Activated CD4-positive, alpha-beta T cell treated with anti-CD3 and anti-CD28 coated beads, Interleukin-2, amount 50 U/mL, for 1 hour (primary cell): ENCODE data around the gene DLG4.

ENCODE experiments used
- DNase-seq: peaks from one replicate; pipeline ENCODE4 v3.0.0-alpha.2; 2020

The DLG4 gene

GRCh38 chr17:7226721-7227710 is 7.4 kb upstream of the DLG4 start:
- DNase-seq: no peak

GRCh38 chr17:7225711-7226331 is 6.2 kb upstream of the DLG4 start:
- DNase-seq: no peak

DNA sequence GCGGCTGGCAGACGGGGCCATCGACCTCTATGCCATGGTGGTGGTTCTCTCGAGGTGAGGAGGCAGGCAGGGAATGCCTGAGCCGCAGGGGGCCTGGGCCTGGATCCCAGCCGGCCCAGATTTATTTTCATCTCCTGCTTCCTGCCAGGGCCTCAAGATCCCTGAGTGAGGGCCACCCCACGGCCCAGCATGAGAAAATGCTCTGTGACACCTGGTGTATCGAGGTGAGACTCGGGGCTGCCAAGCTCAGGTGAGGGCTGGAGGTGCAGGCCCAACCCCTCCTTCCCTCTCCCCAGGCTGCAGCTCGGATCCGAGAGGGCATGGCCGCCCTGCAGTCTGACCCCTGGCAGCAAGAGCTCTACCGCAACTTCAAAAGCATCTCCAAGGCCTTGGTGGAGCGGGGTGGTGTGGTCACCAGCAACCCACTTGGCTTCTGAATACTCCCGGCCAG is 5.0 kb upstream of the DLG4 start:
- DNase-seq: no peak

GRCh38 chr17:7224110-7224509 is 4.5 kb upstream of the DLG4 start:
- no peak for DNase-seq

DNA sequence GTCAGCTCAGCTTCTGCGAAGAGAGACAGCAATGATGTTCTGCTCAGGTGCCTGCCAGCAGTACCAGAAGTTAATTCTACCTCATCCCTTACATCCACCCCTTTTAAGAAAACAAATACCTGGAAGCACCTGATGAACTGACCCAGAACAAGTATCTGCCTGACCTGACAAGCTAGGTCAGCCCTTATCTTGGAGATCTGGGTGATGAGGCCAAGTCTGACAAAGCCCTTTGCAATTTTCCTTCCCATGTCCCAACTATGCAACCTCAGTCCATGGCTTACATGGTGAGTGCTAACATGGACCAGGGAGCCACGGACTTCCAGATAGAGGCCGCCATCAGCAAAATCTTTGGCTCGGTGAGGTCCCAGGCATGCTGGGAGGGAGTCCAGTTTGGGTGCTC is 3.7 kb upstream of the DLG4 start:
- no peak for DNase-seq

DNA sequence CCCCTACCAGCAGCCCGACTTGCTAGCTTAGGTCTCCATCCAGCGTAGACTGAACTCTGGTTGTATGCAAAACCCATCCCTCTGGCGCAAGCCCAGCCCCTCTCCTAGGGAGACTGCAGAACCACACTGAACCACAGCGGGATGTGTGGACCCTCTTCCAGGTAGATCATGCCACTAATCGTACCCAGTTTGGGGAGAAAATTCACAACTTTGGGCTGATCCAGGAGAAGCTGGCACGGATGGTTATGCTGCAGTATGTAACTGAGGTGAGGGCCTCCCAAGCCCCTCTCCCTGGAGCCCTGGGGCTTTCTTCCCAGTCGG is 3.3 kb upstream of the DLG4 start:
- no peak for DNase-seq

DNA sequence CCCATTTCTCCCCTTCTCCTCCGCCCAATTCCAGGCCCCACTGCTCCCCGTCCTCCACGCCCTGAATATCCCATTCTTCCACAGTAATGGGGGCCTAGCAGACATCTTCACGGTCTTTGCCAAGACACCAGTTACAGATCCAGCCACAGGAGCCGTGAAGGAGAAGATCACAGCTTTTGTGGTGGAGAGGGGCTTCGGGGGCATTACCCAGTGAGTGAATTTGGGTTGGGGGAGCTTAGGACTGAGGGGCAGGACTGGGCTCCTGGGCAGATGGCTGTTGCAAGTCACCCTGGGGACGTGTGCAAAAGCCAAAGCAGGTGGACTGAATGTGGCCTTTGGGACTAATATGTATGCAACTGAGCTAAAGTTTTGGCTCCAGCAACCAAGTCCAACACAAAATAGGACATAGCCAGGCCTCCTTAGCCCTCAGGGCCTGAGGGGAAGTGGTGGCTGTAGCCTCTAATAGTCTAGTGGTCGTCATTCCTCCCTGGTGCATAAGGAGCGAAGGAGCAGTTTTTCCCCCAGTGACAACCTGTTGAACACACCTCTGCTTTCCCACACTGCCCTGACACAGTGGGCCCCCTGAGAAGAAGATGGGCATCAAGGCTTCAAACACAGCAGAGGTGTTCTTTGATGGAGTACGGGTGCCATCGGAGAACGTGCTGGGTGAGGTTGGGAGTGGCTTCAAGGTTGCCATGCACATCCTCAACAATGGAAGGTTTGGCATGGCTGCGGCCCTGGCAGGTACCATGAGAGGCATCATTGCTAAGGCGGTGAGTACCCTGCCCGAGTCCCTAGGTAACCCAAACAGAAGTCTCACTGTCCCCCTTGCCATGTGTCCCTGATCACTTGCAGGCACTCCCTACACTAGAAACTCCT is 2.7 kb upstream of the DLG4 start:
- DNase-seq: no peak

GRCh38 chr17:7221278-7222092 is 1.8 kb upstream of the DLG4 start:
- DNase-seq: no peak

DNA sequence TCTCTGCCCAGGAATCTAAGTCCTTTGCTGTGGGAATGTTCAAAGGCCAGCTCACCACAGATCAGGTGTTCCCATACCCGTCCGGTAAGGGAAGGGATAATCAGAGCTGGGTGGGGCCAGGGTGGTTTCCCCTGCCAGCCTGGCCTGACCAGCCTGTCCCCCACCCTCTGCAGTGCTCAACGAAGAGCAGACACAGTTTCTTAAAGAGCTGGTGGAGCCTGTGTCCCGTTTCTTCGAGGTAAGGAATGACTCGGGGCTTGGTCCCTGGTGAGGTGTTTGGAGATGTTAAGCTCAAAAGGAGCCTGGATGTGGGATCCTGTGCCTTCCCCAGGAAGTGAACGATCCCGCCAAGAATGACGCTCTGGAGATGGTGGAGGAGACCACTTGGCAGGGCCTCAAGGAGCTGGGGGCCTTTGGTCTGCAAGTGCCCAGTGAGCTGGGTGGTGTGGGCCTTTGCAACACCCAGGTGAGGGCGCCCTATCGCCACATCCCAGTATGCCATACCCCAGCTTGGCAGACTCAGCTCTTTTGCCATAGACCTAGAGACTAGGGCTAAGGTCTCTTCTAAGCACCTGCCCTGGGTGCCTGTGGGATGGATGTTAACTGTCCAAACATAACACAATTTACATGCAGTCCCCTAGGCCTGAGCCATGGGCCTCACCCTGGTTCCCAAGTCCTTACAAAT is 1.1 kb upstream of the DLG4 start:
- DNase-seq: peak; percentile 66

- no peak for DNase-seq
These were observed 316 bp downstream of the DLG4 start for GRCh38 chr17:7219229-7219811.

DNA sequence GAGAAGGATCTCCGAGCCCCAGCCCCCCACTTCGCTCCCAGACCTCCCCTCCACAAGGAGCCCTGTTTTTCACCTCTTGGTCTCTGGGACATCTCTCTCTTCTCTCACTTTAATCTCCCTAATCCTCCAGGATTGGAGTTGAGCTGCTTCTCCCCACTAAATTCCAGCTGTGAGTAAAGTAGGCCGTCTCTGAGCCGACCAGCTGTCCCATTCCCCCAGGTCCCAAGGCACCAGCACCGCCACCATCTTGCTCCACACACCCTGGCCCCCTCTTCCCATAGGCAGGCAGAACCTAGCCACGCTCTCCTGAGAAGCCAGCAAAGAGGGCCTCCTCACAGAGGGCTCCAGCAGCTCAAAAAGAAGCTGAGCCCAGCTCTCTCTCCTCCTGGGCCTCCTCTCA is 878 bp downstream of the DLG4 start:
- DNase-seq: no peak

- DNase-seq: no peak
These were observed 1.5 kb downstream of the DLG4 start for GRCh38 chr17:7218166-7218565.

DNA sequence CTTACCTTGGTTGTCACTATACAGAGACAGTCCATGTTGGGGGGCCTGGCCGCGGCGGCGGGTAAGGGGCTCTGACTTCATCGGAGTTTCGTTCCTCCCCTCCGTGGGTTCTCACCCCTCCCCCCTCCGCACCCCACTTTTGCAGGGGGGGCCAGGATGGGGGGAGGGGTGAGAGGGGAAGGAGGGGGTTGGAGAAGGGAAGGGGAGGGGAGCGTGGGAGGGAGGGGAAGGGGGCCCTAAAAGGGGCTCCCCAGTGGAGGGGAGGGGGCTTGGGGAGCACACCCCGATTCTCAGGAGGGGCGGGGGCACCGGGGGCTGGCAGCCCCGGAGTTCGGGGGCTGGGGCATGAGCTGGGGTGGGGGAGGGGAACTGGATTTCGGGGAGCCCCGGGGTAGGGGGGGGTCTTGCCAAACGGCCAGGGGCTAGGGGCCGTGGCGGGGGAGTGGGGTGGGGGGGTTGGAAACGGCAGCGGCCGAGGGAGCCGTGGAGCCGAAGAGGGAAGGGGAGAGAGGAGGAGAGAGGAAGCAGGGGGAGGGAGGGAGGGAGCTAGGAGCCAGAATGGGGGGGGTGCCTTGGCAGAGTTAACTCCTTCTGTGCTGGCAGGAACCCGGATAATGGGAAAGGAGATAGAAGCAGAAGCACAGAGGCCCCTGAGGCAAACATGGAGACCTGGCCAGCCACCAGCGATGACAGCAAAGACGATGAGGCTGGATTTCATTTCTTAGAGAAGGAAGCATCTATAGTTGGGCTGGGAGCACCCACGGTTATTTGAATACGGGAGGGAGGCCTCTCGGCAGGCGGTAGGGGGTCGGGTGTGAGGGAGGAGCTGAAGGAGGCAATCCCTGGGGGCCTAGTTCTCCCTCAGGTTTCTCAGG is 2.3 kb downstream of the DLG4 start:
- no peak for DNase-seq

DNA sequence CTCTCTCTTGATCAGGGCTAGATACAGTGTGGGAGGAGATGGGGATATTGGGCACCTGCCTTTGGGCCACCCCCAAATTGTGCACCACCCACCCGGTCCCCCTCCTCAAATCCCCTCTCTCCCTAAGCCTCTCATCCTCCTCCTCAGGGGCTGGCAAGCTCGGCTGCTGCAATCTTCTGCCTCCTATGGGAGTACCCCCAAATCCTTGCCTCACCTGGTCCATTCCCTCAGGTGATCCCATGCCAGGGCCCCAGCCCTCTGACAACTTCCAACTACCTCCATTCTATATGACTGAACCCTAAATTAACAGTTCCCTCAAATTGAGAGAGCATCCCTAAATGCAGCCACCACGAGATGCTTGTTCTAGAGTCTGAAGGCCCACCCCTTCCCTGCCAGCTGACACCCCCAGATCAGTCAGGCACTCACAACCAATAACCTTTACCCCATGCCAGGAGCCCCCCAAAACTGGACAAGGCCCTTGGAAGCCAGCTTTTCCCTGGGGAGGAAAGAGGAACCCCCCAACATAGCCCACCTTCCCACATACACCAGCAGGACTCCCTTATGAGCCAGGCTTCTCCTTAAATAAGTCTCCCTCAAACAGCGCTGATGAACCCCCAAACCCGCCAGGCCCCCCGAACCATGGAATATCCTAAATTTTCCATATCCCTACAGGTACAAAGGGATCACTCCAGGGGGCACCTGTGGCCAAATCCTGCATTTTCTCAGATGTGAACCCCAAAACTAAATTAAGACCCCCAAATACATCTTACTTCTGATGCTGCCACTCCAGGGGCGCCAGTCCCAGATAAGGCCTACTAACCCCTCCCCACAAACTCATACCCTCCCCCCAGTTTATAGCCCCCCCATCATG is 3.2 kb downstream of the DLG4 start:
- DNase-seq: no peak

GRCh38 chr17:7215652-7216180 is 3.9 kb downstream of the DLG4 start:
- DNase-seq: no peak

GRCh38 chr17:7215136-7215638 is 4.4 kb downstream of the DLG4 start:
- no peak for DNase-seq

DNA sequence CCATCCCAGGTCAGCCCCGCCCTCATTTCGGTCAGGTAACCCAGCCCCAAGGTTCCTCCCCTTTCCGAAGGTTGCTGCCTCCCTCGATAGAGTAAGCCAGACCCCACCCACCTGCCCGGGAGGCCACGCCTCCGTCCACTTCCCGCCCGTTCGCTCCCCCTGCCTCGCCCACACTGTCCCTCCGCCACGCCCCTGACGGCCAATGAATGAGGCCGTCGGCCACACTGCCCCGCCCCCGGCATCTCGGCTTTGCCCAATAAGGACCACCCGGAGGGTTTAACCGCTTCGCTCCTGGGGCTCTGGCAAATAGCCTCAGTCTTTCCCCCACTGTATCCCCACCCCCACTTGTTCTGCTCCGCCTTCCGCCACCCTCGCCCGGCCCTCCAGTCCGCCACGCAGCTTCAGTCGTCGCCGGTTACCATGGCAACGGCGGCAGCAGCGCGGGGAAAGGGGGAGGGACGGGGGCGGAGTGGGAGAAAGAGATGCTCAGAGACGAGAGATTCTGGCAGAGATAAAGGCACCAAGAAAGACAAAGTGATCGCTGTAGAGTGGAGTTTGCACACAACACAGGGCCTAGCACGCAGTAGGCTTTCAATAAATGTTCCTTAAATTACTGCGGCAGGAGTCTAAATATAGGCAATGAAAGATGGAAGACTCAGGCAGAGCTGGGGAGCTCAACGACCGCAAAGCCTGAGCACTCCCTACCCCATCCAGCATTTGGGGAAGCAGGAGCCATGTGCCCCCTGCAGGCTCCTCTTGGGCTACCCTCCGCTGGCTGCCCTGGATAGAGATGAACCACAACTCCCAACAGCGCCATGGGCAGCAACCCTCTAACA is 5.1 kb downstream of the DLG4 start:
- DNase-seq: peak; percentile 100

GRCh38 chr17:7213895-7214299 is 5.7 kb downstream of the DLG4 start:
- peak; percentile 81 for DNase-seq
